ENCODE measurements around the gene YBX2. TPM values are rescaled to one million over a fixed set of nuclear protein-coding genes. Genes with fewer than 3 reads are reported as not detected.

YBX2 gene
- total RNA-seq, 1 donor from 2014 or later, result 4.3 TPM

DNA sequence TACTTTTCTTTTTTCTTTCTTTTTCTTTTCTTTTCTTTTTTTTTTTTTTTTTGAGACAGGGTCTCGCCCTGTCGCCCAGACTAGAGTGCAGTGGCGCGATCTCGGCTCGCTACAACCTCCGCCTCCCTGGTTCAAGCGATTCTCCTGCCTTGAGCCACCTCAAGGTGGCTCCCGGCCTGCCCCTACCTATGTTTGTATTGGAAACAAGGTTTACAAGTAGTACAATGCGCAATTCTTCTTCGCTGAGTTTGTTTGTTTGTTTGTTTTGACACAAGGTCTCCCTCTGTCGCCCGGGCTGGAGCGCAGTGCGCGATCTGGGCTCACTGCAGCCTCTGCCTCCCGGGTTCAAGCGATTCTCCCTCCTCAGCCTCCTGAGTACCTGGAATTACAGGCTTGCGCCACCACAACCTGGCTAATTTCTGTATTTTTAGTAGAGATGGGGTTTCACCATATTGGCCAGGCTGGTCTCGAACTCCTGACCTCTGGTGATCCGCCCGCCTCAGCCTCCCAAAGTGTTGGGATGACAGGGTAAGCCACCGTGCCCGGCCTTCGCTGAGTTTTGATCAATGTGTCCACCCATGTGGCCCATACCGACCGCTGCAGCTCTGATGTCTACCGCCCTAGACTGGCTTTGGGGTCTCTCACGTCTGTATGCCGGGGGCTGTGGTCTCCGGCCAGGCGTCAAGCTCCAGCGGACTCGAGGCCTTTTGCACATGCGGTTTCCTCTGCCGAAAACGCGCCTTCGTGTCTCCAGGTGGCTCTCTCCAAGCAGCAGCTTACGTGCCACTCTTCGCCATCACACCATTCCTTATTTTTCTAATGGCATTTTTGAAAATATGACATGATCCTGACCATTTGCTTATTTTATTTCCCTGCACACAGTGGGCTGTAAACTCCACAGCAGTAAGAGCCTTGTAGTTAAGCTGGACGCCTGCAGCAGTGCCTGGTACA lies 1.1 kb upstream of the YBX2 start:
- no peak for DNase-seq (ENCODE audit: low spot score, unreplicated experiment)
- no peak overlapping the region for H3K27ac Mint-ChIP-seq
- H3K36me3 Mint-ChIP-seq (ENCODE audit: insufficient read depth), result no peaks in the 10 kb centered on the region

DNA sequence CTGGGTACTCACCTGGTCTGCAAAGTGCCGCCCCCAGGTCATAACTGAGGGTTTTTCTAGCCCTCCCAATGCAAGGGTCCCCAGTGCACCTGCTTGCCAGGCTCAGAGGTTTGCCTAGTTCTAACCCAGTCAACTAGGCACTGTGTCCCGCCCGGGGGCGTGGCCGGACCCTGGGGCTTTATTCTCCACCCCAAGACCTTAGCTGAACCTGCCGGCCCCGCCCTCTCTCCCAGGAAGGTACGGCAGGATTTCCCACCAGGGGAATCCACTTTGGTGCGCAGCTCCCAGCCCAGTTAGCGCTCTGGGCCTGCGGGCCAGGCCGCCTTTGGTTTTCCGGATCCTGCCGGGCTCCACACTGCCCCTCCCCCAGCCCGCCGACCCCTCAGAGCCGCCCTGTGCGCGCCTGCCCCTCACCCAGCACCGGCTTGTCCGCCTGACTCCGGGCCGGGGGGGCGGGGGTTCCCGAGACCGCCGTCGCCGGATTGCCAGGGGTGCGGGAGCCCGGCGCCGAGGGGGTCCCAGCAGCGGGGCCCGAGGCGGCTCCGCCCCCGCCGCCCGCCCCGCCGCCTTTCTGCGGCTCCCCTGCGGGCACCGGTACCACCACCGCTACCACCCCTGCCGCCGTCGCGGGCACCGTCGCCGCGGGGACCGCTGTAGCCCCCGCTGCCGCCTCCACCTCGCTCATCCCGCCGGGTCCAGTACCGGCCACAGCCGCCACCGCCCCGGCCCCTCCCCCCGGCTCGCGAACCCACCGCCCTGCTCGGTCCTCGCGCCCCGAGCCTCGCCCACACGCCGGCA lies 424 bp downstream of the YBX2 start:
- Mint-ChIP-seq H3K4me3 (ENCODE audit: low read depth) (peak overlapping the region; percentile 20), H3K27me3 (peaks cover 53% of the 10 kb centered on the region), H3K27ac (no peak overlapping the region), H3K36me3 (ENCODE audit: insufficient read depth) (no peaks in the 10 kb centered on the region), H3K9me3 (ENCODE audit: low read depth) (no peaks in the 10 kb centered on the region), H3K4me1 (ENCODE audit: low read depth) (peaks cover 8% of the 10 kb centered on the region)
- peak; percentile 39 for DNase-seq (ENCODE audit: low spot score, unreplicated experiment)
- TF ChIP-seq, protein P1, sequence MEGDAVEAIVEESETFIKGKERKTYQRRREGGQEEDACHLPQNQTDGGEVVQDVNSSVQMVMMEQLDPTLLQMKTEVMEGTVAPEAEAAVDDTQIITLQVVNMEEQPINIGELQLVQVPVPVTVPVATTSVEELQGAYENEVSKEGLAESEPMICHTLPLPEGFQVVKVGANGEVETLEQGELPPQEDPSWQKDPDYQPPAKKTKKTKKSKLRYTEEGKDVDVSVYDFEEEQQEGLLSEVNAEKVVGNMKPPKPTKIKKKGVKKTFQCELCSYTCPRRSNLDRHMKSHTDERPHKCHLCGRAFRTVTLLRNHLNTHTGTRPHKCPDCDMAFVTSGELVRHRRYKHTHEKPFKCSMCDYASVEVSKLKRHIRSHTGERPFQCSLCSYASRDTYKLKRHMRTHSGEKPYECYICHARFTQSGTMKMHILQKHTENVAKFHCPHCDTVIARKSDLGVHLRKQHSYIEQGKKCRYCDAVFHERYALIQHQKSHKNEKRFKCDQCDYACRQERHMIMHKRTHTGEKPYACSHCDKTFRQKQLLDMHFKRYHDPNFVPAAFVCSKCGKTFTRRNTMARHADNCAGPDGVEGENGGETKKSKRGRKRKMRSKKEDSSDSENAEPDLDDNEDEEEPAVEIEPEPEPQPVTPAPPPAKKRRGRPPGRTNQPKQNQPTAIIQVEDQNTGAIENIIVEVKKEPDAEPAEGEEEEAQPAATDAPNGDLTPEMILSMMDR (IDR thresholded peaks at IDR 0.05; ENCODE audit: unreplicated experiment), result no peak

More for the DNA sequence above, 1.1 kb upstream of the YBX2 start:
- Mint-ChIP-seq H3K4me3 (ENCODE audit: low read depth) (peak overlapping the region; percentile 61), H3K27me3 (peaks cover 56% of the 10 kb centered on the region), H3K9me3 (ENCODE audit: low read depth) (no peaks in the 10 kb centered on the region), H3K4me1 (ENCODE audit: low read depth) (peaks cover 8% of the 10 kb centered on the region)
- TF ChIP-seq, protein P1 (IDR thresholded peaks at IDR 0.05; ENCODE audit: unreplicated experiment), result peak; percentile 9

DNA sequence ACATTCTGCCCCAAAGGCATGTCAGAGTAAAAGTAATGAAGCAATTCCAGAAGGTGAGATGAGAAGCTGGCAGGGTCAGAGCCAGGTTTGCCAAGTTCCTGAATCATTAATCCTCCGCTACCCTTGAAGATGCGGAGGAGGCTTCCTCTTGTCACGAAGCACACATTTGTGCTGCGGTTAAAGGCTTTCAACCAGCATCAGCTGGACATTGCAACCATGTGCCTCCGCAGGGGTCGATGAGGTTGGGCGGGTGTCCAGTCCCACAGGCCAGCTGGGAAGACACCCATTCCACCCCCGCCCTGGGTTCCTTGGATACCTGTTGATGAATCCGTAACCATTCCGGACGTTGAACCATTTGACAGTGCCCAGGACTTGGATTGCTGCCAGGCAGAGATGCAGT lies 1.3 kb downstream of the YBX2 start:
- H3K4me1 Mint-ChIP-seq (ENCODE audit: low read depth), result peaks cover 8% of the 10 kb centered on the region
- H3K36me3 Mint-ChIP-seq (ENCODE audit: insufficient read depth), result no peaks in the 10 kb centered on the region
- H3K27me3 Mint-ChIP-seq, result peaks cover 56% of the 10 kb centered on the region
- H3K9me3 Mint-ChIP-seq (ENCODE audit: low read depth), result no peaks in the 10 kb centered on the region
- TF ChIP-seq, protein P1 (IDR thresholded peaks at IDR 0.05; ENCODE audit: unreplicated experiment), result no peak
- DNase-seq (ENCODE audit: low spot score, unreplicated experiment), result no peak
- no peak overlapping the region for H3K4me3 Mint-ChIP-seq (ENCODE audit: low read depth)
- no peak overlapping the region for H3K27ac Mint-ChIP-seq

GRCh38 chr17:7292729-7293128 lies 1.7 kb downstream of the YBX2 start:
- H3K4me3 Mint-ChIP-seq (ENCODE audit: low read depth), result no peak overlapping the region
- no peak overlapping the region for H3K27ac Mint-ChIP-seq
- H3K4me1 Mint-ChIP-seq (ENCODE audit: low read depth), result peaks cover 8% of the 10 kb centered on the region
- no peak for DNase-seq (ENCODE audit: low spot score, unreplicated experiment)
- no peaks in the 10 kb centered on the region for H3K36me3 Mint-ChIP-seq (ENCODE audit: insufficient read depth)
- no peaks in the 10 kb centered on the region for H3K9me3 Mint-ChIP-seq (ENCODE audit: low read depth)
- TF ChIP-seq, protein P1 (IDR thresholded peaks at IDR 0.05; ENCODE audit: unreplicated experiment), result no peak
- H3K27me3 Mint-ChIP-seq, result peaks cover 57% of the 10 kb centered on the region

DNA sequence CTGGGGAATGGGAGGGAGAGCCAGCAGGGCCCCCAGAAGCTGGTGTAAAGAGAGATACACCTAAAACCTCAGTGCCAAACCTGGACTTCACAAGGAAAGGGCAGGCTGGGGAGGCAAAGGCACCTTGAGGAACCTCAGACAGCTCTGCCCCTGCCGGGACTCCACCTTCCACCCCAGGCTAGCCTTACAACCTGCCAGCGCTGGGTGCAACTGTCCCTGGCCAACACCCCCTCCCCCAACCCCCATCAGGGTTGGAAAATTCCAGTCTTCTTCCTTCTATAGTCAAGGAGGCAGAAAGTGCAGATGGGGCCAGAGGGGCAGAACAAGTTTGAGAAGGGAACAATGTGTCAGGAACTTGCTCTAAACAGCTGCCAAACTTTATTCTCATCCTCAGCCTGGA lies 2.2 kb downstream of the YBX2 start:
- Mint-ChIP-seq H3K36me3 (ENCODE audit: insufficient read depth) (no peaks in the 10 kb centered on the region), H3K27ac (no peak overlapping the region), H3K9me3 (ENCODE audit: low read depth) (no peaks in the 10 kb centered on the region), H3K4me3 (ENCODE audit: low read depth) (no peak overlapping the region), H3K4me1 (ENCODE audit: low read depth) (peaks cover 8% of the 10 kb centered on the region), H3K27me3 (peaks cover 57% of the 10 kb centered on the region)
- TF ChIP-seq, protein P1 (IDR thresholded peaks at IDR 0.05; ENCODE audit: unreplicated experiment), result no peak
- DNase-seq (ENCODE audit: low spot score, unreplicated experiment), result no peak
